A549 (cell line): ENCODE results near the gene STARD9. TPM values are rescaled to one million over a fixed set of nuclear protein-coding genes. Genes with fewer than 3 reads are reported as not detected.

Source experiments
- ATAC-seq, 2 experiments: fragments of 200-7000 bp in 1 of 2; fragments of >200 bp in 1 of 2; cut with Nextera tagmentation in 1 of 2; cut with Tn5 transposase in 1 of 2; 3 replicates each; pipeline versions ENCODE4 v1.8.0 to v1.9.1; 2018 to 2020; ENCODE audit warnings: mild to moderate bottlenecking in 1 of 2, moderate library complexity in 1 of 2
- CTCF ChIA-PET: fragments of 300-600 bp; sonication (Branson Sonifier 250); formaldehyde crosslinking; extraction: SDS; loops from one replicate; lab custom pipeline; 2021; ENCODE audit warnings: antibody characterized with exemption, inconsistent platforms; lab: Yijun Ruan, JAX
- POLR2A ChIA-PET: fragments of 350-600 bp; formaldehyde crosslinking; extraction: SDS; loops from one replicate; lab custom pipeline; 2021; ENCODE audit warnings: antibody characterized with exemption, inconsistent platforms; lab: Yijun Ruan, JAX
- DNase-seq, 2 experiments: peaks; one replicate each; pipeline versions ENCODE4 v3.0.0 to v3.0.0-alpha.2; 2011 to 2016; ENCODE audit warnings: low read depth in 1 of 2, low spot score in 1 of 2
- FAIRE-seq: peaks from 2 replicates; lab custom pipeline; 2011; peaks lifted over from hg19 to GRCh38; lab: Jason Lieb, UNC
- H3K27ac ChIP-seq, 2 experiments: fragments of >200 bp; sonication (Bioruptor Twin); formaldehyde crosslinking; 3 replicates each; pipeline ENCODE4 v1.5.1; 2016 to 2017
- H3K4me1 ChIP-seq: fragments of >200 bp; sonication (Bioruptor Twin); formaldehyde crosslinking; 3 replicates; pipeline ENCODE4 v1.6.1; 2016
- H3K4me2 ChIP-seq: fragments of >200 bp; sonication (Bioruptor Twin); formaldehyde crosslinking; 3 replicates; pipeline ENCODE4 v1.6.1; 2016
- H3K4me3 ChIP-seq: fragments of >200 bp; sonication (Bioruptor Twin); formaldehyde crosslinking; 3 replicates; pipeline ENCODE4 v1.5.1; 2016
- H3K9me3 ChIP-seq: fragments of >200 bp; sonication (Bioruptor Twin); formaldehyde crosslinking; 3 replicates; pipeline ENCODE4 v1.6.1; 2016
- ATOH8 ChIP-seq: fragments of 250-450 bp; sonication (Bioruptor Pico); IDR thresholded peaks from 2 replicates; pipeline ENCODE4 v1.5.0; 2020; ENCODE audit warnings: low read depth, mild to moderate bottlenecking, moderate library complexity
- CBX2 ChIP-seq: fragments of 200-600 bp; sonication (generic); IDR thresholded peaks from 2 replicates; pipeline ENCODE4 v1.6.1; 2016; ENCODE audit warnings: low read depth, mild to moderate bottlenecking, borderline replicate concordance
- CEBPB ChIP-seq, 2 experiments: fragments of >200 bp in 1 of 2; sonication (Bioruptor Twin) in 1 of 2; formaldehyde crosslinking in 1 of 2; IDR thresholded peaks; 2 replicates each; pipeline ENCODE4 v1.6.1; 2012 to 2016
- E2F6 ChIP-seq: IDR thresholded peaks from 2 replicates; pipeline ENCODE4 v1.6.1; 2012; ENCODE audit warnings: low read depth, borderline replicate concordance
- ESRRA ChIP-seq: fragments of 150-350 bp; IDR thresholded peaks from 2 replicates; pipeline ENCODE4 v1.6.1; 2014; ENCODE audit warnings: mild to moderate bottlenecking, low read length, borderline replicate concordance
- FOSL2 ChIP-seq, 2 experiments: fragments of 450-650 bp in 1 of 2; fragments of >200 bp in 1 of 2; sonication (Bioruptor Twin) in 1 of 2; formaldehyde crosslinking; IDR thresholded peaks; 2 replicates each; pipeline versions ENCODE4 v1.5.0 to v1.6.1; 2016 to 2020; ENCODE audit warnings: mild to moderate bottlenecking in 1 of 2, moderate library complexity in 1 of 2
- HES2 ChIP-seq: fragments of >200 bp; sonication (Bioruptor Twin); formaldehyde crosslinking; IDR thresholded peaks from 2 replicates; pipeline ENCODE4 v1.6.1; 2016
- HOXB13 ChIP-seq: fragments of 250-450 bp; sonication (Bioruptor Pico); IDR thresholded peaks from 2 replicates; pipeline ENCODE4 v1.5.0; 2020; ENCODE audit warnings: low read depth, mild to moderate bottlenecking, moderate library complexity
- JUN ChIP-seq, 2 experiments: fragments of >200 bp; sonication (Bioruptor Twin); formaldehyde crosslinking; IDR thresholded peaks; 2 replicates in 1 of 2; 3 replicates in 1 of 2; pipeline ENCODE4 v1.6.1; 2016 to 2017
- JUNB ChIP-seq: fragments of >200 bp; sonication (Bioruptor Twin); formaldehyde crosslinking; IDR thresholded peaks from 2 replicates; pipeline ENCODE4 v1.6.1; 2016
- KDM5A ChIP-seq: fragments of 200-600 bp; sonication (generic); IDR thresholded peaks from 2 replicates; pipeline ENCODE4 v1.6.1; 2016; ENCODE audit warnings: antibody characterized with exemption, mild to moderate bottlenecking
- MAFK ChIP-seq: fragments of 450-650 bp; IDR thresholded peaks from 2 replicates; pipeline ENCODE4 v1.6.1; 2014; ENCODE audit not compliant: partially characterized antibody
- MAX ChIP-seq: IDR thresholded peaks from 2 replicates; pipeline ENCODE4 v1.6.1; 2012
- MAZ ChIP-seq: fragments of 150-350 bp; IDR thresholded peaks from 2 replicates; pipeline ENCODE4 v1.6.1; 2014; ENCODE audit warnings: antibody characterized with exemption, low read depth, low read length, borderline replicate concordance
- PHF8 ChIP-seq: fragments of 200-600 bp; sonication (generic); IDR thresholded peaks from 2 replicates; pipeline ENCODE4 v1.6.1; 2016; ENCODE audit warnings: low read depth, mild to moderate bottlenecking, antibody characterized with exemption, moderate library complexity, borderline replicate concordance
- RARB ChIP-seq: fragments of 250-450 bp; sonication (Bioruptor Pico); IDR thresholded peaks from 2 replicates; pipeline ENCODE4 v1.8.0; 2021; ENCODE audit warnings: mild to moderate bottlenecking, moderate library complexity
- REST ChIP-seq: fragments of 200-600 bp; sonication (generic); IDR thresholded peaks from 2 replicates; pipeline ENCODE4 v1.6.1; 2016; ENCODE audit warnings: antibody characterized with exemption, mild to moderate bottlenecking, moderate library complexity
- SMC3 ChIP-seq: fragments of >200 bp; sonication (Bioruptor Twin); formaldehyde crosslinking; IDR thresholded peaks from 3 replicates; pipeline ENCODE4 v1.6.1; 2018; ENCODE audit warnings: inconsistent platforms
- USF2 ChIP-seq: fragments of 450-650 bp; IDR thresholded peaks from 2 replicates; pipeline ENCODE4 v1.6.1; 2014; ENCODE audit warnings: antibody characterized with exemption
- ZSCAN20 ChIP-seq: fragments of 250-450 bp; sonication (Bioruptor Pico); IDR thresholded peaks from 2 replicates; pipeline ENCODE4 v1.8.0; 2022; ENCODE audit warnings: mild to moderate bottlenecking, moderate library complexity
- WGBS: methylation state at CpG from one replicate; pipeline ENCODE4 v1.1.6; 2017; ENCODE audit errors: missing lambda C conversion rate; 5-methylcytosine and 5-hydroxymethylcytosine counted together
- polyA minus RNA-seq: library from RNA; depleted of rRNA, polyadenylated mRNA; stranded (reverse); fragments of >200 nt; gene quantifications from 2 replicates; pipeline ENCODE4 v1.2.3, GENCODE V29; 2011; rRNA and poly(A)+ RNA removed
- polyA plus RNA-seq, 4 experiments: library from polyadenylated mRNA; depleted of rRNA in 3 of 4; stranded (reverse); fragments of >200 nt; fragmentation: RNase III in 1 of 4; extraction: RNeasy Plus Mini Kit Qiagen cat#74134 plus additional on column Dnase treatment in 1 of 4; gene quantifications; 2 replicates in 3 of 4; 3 replicates in 1 of 4; pipeline ENCODE4 v1.2.3, GENCODE V29; 2011 to 2017

The STARD9 gene
- polyA plus RNA-seq (2011; rRNA removed), result 1.2 and 2.0 TPM in 2 replicates
- polyA plus RNA-seq (2012; cell fraction: cytosol; rRNA removed), result 0.63 and 0.79 TPM in 2 replicates
- polyA plus RNA-seq (2012; cell fraction: nucleus; rRNA removed), result 3.5 and 5.8 TPM in 2 replicates
- polyA plus RNA-seq (2017; fragmentation: RNase III; extraction: RNeasy Plus Mini Kit Qiagen cat#74134 plus additional on column Dnase treatment), result 1.2 to 1.5 TPM (median 1.3 TPM) in 3 replicates
- polyA minus RNA-seq, result 3.3 TPM in 2 replicates

GRCh38 chr15:42575188-42576039, at the start of gene STARD9:
STARD9 (plus strand) TSS chr15:42575606; CDS start chr15:42575716, 110 bp downstream.
- peak; percentile 96 for TF ChIP-seq MAX
- no peak for TF ChIP-seq REST
- no peak for TF ChIP-seq CEBPB (IDR thresholded peaks at IDR 0.05)
- TF ChIP-seq FOSL2 (IDR thresholded peaks at IDR 0.05), result no peak
- no peak for TF ChIP-seq FOSL2 (CRISPR knock-in tag; IDR thresholded peaks at IDR 0.05)
- TF ChIP-seq RARB (CRISPR knock-in tag), result no peak
- TF ChIP-seq MAFK, result no peak
- TF ChIP-seq HES2, result no peak
- no peak for TF ChIP-seq HOXB13 (CRISPR knock-in tag)
- TF ChIP-seq SMC3, result no peak
- no peak for TF ChIP-seq CBX2
- TF ChIP-seq E2F6, result peak; percentile 90
- TF ChIP-seq KDM5A, result no peak
- peak; percentile 30; the same call in 1 of the 2 replicates for TF ChIP-seq PHF8
- TF ChIP-seq ESRRA, result no peak
- TF ChIP-seq ATOH8 (CRISPR knock-in tag), result no peak
- no peak for TF ChIP-seq JUNB
- TF ChIP-seq JUN (IDR thresholded peaks at IDR 0.05), result peak in 1 of 2 experiments; percentile 41; a peak in 1 of 5 replicates
- TF ChIP-seq USF2, result no peak
- TF ChIP-seq MAZ, result 0 out of 2 replicates have a peak, but pooled peaks have one; percentile 42
- TF ChIP-seq ZSCAN20 (CRISPR knock-in tag), result no peak
- 0% methylated on average over 8 of the region's 95 CpGs for WGBS
- peak; percentile 96 to 98 for ATAC-seq
- Histone ChIP-seq H3K9me3 (no peaks in the 10 kb centered on the region), H3K27ac (peak within 1 kb of the TSS; percentile 73 to 96), H3K4me2 (peak within 1 kb of the TSS; percentile 85), H3K4me3 (peak within 1 kb of the TSS; percentile 65), H3K4me1 (peaks cover 10% of the 10 kb centered on the region; the same call in 1 of the 3 replicates)
- no peak for FAIRE-seq
- peak; percentile 81 to 96 for DNase-seq
- CTCF ChIA-PET, result no interaction called here
- POLR2A ChIA-PET, result interaction anchor here (0.6 to 1.2 kb wide), 8 partner anchors 12 to 302 kb away, joined by 3 to 7 read pairs (median 4); partner anchors contain the start of genes GANC, HAUS2, LRRC57 and SNAP23
